Uterus (tissue), 2 donors: ENCODE results near the gene UGT1A1.

Experiments
- POLR2A ChIP-seq, 2 donors: fragments of 450-650 bp; IDR thresholded peaks; one replicate each; pipeline ENCODE4 v1.6.1; 2016; ENCODE audit warnings: antibody characterized with exemption in 2 of 2, mild to moderate bottlenecking in 1 of 2, moderate library complexity in 1 of 2
- TF ChIP-seq, protein P1 (sequence below), 4 experiments: fragments of 200-600 bp in 2 of 4; fragments of 450-650 bp in 2 of 4; sonication (generic) in 2 of 4; IDR thresholded peaks; one replicate each; pipeline ENCODE4 v1.5.1; 2016 to 2019; ENCODE audit warnings: antibody characterized with exemption in 4 of 4, mild to moderate bottlenecking in 2 of 4, moderate library complexity in 1 of 4

DNA sequence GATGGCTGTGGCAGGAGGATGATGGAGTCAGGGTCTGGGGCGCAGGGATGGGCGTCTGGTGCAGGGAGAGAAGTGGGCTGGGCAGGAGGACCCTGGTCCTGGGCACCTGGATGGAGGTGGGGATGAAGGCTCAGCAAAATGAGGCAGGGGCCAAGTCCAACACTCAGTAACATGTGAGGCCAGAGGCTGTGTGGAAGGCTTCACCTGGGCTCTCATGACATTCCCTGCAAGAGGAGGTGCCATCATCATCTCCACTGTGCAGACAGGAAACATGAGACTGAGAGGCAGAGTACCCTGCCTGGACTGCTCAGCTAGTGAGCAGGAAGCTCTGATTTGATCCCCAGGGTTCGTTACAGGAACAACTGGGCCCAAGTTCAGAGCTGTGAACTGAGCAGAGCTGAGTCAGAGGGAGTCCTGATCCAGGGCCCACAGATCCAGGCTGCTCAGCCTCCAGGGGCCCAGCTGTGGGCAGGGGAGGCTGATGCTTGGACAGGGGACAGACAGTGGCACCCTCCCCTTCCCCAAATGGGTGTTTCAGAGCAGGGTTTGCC is 57.4 kb downstream of the UGT1A1 start:
- TF ChIP-seq, protein P1, sequence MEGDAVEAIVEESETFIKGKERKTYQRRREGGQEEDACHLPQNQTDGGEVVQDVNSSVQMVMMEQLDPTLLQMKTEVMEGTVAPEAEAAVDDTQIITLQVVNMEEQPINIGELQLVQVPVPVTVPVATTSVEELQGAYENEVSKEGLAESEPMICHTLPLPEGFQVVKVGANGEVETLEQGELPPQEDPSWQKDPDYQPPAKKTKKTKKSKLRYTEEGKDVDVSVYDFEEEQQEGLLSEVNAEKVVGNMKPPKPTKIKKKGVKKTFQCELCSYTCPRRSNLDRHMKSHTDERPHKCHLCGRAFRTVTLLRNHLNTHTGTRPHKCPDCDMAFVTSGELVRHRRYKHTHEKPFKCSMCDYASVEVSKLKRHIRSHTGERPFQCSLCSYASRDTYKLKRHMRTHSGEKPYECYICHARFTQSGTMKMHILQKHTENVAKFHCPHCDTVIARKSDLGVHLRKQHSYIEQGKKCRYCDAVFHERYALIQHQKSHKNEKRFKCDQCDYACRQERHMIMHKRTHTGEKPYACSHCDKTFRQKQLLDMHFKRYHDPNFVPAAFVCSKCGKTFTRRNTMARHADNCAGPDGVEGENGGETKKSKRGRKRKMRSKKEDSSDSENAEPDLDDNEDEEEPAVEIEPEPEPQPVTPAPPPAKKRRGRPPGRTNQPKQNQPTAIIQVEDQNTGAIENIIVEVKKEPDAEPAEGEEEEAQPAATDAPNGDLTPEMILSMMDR (IDR thresholded peaks at IDR 0.05), result no peak
- no peak for TF ChIP-seq POLR2A (IDR thresholded peaks at IDR 0.05)
